GM12878 (cell line): ENCODE results near the gene DNAJB6. TPM values are rescaled to one million over a fixed set of nuclear protein-coding genes. Genes with fewer than 3 reads are reported as not detected.

Experiments
- ATAC-seq: fragments of 200-7000 bp; cut with Tn5 transposase; 3 replicates; pipeline ENCODE4 v1.9.1; 2020; ENCODE audit warnings: mild to moderate bottlenecking, moderate library complexity
- BruUV-seq: library from RNA; stranded (reverse); fragments of 400-500 nt; replicated peaks from 2 replicates; lab custom pipeline; 2021; lab: Mats Ljungman, UMichigan
- CTCF ChIA-PET: fragments of 300-600 bp; sonication (Branson Sonifier 250); formaldehyde crosslinking; extraction: SDS; loops from one replicate; lab custom pipeline; 2021; ENCODE audit warnings: inconsistent platforms; lab: Yijun Ruan, JAX
- POLR2A ChIA-PET: fragments of 350-600 bp; formaldehyde crosslinking; extraction: SDS; loops from one replicate; lab custom pipeline; 2021; ENCODE audit warnings: inconsistent platforms; lab: Charles Lee
- RAD21 ChIA-PET: fragments of 300-600 bp; sonication (Branson Sonifier 250); formaldehyde crosslinking; loops from one replicate; lab custom pipeline; 2023; ENCODE audit warnings: antibody characterized with exemption; ENCODE audit not compliant: unreplicated experiment; lab: Charles Lee
- SMC1A ChIA-PET: fragments of 300-600 bp; sonication (Branson Sonifier 250); formaldehyde crosslinking; loops from one replicate; lab custom pipeline; 2023; ENCODE audit not compliant: unreplicated experiment, uncharacterized antibody; lab: Charles Lee
- DNase-seq: peaks from one replicate; pipeline ENCODE4 v3.0.0-alpha.2; 2011; ENCODE audit warnings: low read depth, low spot score
- FAIRE-seq: peaks from 3 replicates; lab custom pipeline; 2011; peaks lifted over from hg19 to GRCh38; lab: Jason Lieb, UNC
- H2AFZ ChIP-seq: 2 replicates; pipeline ENCODE4 v1.6.0; 2011; ENCODE audit warnings: low read depth, low read length, control low read depth; ENCODE audit not compliant: control insufficient read depth
- H3K27ac ChIP-seq: 2 replicates; pipeline ENCODE4 v1.5.1; 2011; ENCODE audit warnings: control low read depth; ENCODE audit not compliant: control insufficient read depth, insufficient read depth
- H3K27me3 ChIP-seq, 2 experiments: replicated peaks in 1 of 2; 2 replicates each; pipeline versions ENCODE4 v1.6.0 to v1.6.1; 2011; ENCODE audit warnings: low read length in 1 of 2; ENCODE audit not compliant: control insufficient read depth in 2 of 2, insufficient read depth in 2 of 2
- H3K36me3 ChIP-seq, 2 experiments: 2 replicates each; pipeline ENCODE4 v1.5.1; 2011; ENCODE audit warnings: low read length in 1 of 2; ENCODE audit not compliant: control insufficient read depth in 2 of 2, insufficient read depth in 2 of 2
- H3K4me1 ChIP-seq: 2 replicates; pipeline ENCODE4 v1.6.1; 2011; ENCODE audit warnings: mild to moderate bottlenecking, low read length, moderate library complexity, mixed read lengths; ENCODE audit not compliant: control insufficient read depth, insufficient read depth
- H3K4me2 ChIP-seq: 2 replicates; pipeline ENCODE4 v1.6.0; 2011; ENCODE audit warnings: control low read depth; ENCODE audit not compliant: control insufficient read depth, insufficient read depth
- H3K4me3 ChIP-seq: fragments of 200-600 bp; sonication (generic); 2 replicates; pipeline ENCODE4 v1.5.1; 2016
- H3K79me2 ChIP-seq: 2 replicates; pipeline ENCODE4 v1.6.0; 2011; ENCODE audit warnings: low read length; ENCODE audit not compliant: control insufficient read depth, insufficient read depth
- H3K9ac ChIP-seq: 2 replicates; pipeline ENCODE4 v1.8.0; 2011; ENCODE audit warnings: low read length, control low read depth, mixed read lengths; ENCODE audit not compliant: control insufficient read depth, insufficient read depth
- H3K9me3 ChIP-seq: replicated peaks from 3 replicates; pipeline ENCODE4 v1.5.1; 2011; ENCODE audit warnings: mild to moderate bottlenecking, low read length; ENCODE audit not compliant: control insufficient read depth, insufficient read depth
- H4K20me1 ChIP-seq: 2 replicates; pipeline ENCODE4 v1.6.0; 2011; ENCODE audit not compliant: control insufficient read depth, insufficient read depth
- BMI1 ChIP-seq: fragments of 450-650 bp; IDR thresholded peaks from 2 replicates; pipeline ENCODE4 v1.6.1; 2016; ENCODE audit warnings: mild to moderate bottlenecking, moderate library complexity, borderline replicate concordance
- CREB1 ChIP-seq: IDR thresholded peaks from 2 replicates; pipeline ENCODE4 v1.6.1; 2012; ENCODE audit warnings: low read depth, mild to moderate bottlenecking, inconsistent platforms
- DPF2 ChIP-seq: fragments of 450-650 bp; IDR thresholded peaks from 2 replicates; pipeline ENCODE4 v1.6.1; 2017; ENCODE audit warnings: mild to moderate bottlenecking
- FOXM1 ChIP-seq: IDR thresholded peaks from 2 replicates; pipeline ENCODE4 v1.6.1; 2012; ENCODE audit warnings: low read depth, mild to moderate bottlenecking, inconsistent platforms, low read length, moderate library complexity
- GATAD2B ChIP-seq: fragments of 450-650 bp; conservative IDR thresholded peaks from 2 replicates; pipeline ENCODE4 v1.6.1; 2017; ENCODE audit warnings: low read depth, mild to moderate bottlenecking, moderate library complexity
- IKZF1 ChIP-seq: fragments of 450-650 bp; conservative IDR thresholded peaks from 2 replicates; pipeline ENCODE4 v1.6.1; 2017; ENCODE audit warnings: antibody characterized with exemption, mild to moderate bottlenecking
- IKZF2 ChIP-seq, 2 experiments: fragments of 450-650 bp; IDR thresholded peaks; 2 replicates each; pipeline ENCODE4 v1.6.1; 2017; ENCODE audit warnings: mild to moderate bottlenecking in 2 of 2, moderate library complexity in 2 of 2
- RAD51 ChIP-seq: fragments of 450-650 bp; IDR thresholded peaks from 2 replicates; pipeline ENCODE4 v1.6.1; 2016; ENCODE audit warnings: moderate library complexity, mild to moderate bottlenecking, inconsistent platforms
- ZNF217 ChIP-seq: fragments of 450-650 bp; IDR thresholded peaks from 2 replicates; pipeline ENCODE4 v1.6.1; 2017; ENCODE audit warnings: antibody characterized with exemption, mild to moderate bottlenecking
- WGBS: methylation state at CpG from one replicate; pipeline ENCODE4 v1.1.6; 2016; ENCODE audit warnings: low lambda C conversion rate; ENCODE audit not compliant: insufficient replicate concordance, insufficient coverage; ENCODE audit errors: missing lambda C conversion rate; 5-methylcytosine and 5-hydroxymethylcytosine counted together
- in situ Hi-C: fragments of 300-500 bp; cut with MboI; formaldehyde crosslinking; loops from 9 replicates; pipeline ENCODE4 v1.14.3; 2018; ENCODE audit warnings: mixed read lengths
- intact Hi-C: fragments of 100-400 bp; cut with micrococcal nuclease; formaldehyde crosslinking; loops from one replicate; pipeline ENCODE4 v1.14.2; 2022; ENCODE audit not compliant: unreplicated experiment
- polyA plus RNA-seq, 11 experiments: library from polyadenylated mRNA; depleted of rRNA in 4 of 11; unstranded in 6 of 11; stranded (reverse) in 5 of 11; fragments of >200 nt; fragmentation: Nextera tagmentation in 4 of 11; fragmentation: Illumina TruSeq in 1 of 11; extraction: Ambion mirVana in 4 of 11; extraction: Trizol in 1 of 11; gene quantifications; 1 replicate in 1 of 11; 2 replicates in 10 of 11; pipeline versions ENCODE4 v1.2.1 to v1.2.3, GENCODE V29; 2011 to 2016; ENCODE audit warnings: inconsistent platforms in 2 of 11, missing spikeins in 2 of 11, low read depth in 1 of 11
- total RNA-seq, 4 experiments: library from RNA; depleted of rRNA in 3 of 4; stranded (reverse); fragments of >200 nt in 3 of 4; fragmentation: Illumina TruSeq in 1 of 4; extraction: Trizol in 1 of 4; gene quantifications; 2 replicates each; pipeline versions ENCODE4 v1.2.1 to v1.2.3, GENCODE V29; 2013 to 2021
- TF ChIP-seq, protein P1 (sequence below): fragments of 450-650 bp; IDR thresholded peaks from 2 replicates; pipeline ENCODE4 v1.6.1; 2017; ENCODE audit warnings: mild to moderate bottlenecking, moderate library complexity
- TF ChIP-seq, protein P2 (sequence below): IDR thresholded peaks from 2 replicates; pipeline ENCODE4 v1.6.1; 2011; ENCODE audit warnings: borderline replicate concordance, low read depth, mild to moderate bottlenecking, moderate library complexity, low read length; ENCODE audit not compliant: insufficient read depth, poor library complexity, severe bottlenecking
- TF ChIP-seq, protein P3 (sequence below): IDR thresholded peaks from 2 replicates; pipeline ENCODE4 v1.6.1; 2012; ENCODE audit warnings: low read length, inconsistent platforms

The DNAJB6 gene
- total and polyA plus RNA-seq, 10 of the 15 experiments (the other 5 are each of a cell fraction or from before 2014, with no cell fraction given): 34.5 to 117 (median 53.1) TPM

DNA sequence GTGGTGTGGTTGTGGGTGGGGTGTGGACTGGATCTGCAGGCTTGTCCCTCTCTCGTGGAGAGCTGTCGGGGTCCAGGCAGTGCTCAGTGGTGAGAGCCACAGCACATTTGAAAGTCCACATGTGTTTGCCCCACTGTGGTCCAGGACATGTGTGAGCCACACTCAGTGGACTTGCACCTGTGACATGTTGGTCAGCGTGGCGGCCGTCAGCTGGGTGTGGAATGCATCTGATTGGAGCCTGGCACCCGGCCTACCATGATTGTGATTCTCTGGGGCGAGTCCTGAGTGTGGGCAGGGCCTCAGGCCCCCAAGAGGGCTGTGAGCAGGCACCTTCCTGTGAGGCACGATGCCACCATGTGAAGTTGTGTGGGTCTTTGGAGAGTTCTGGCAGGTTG lies 77.9 kb downstream of the DNAJB6 start:
- no peak for ATAC-seq
- H3K79me2 ChIP-seq: no peaks in the 10 kb centered on the region
- ChIA-PET POLR2A (no interaction called here), RAD21 (no interaction called here), CTCF (no interaction called here), SMC1A (no interaction called here)
- BruUV-seq: no TSS peak
- H3K9me3 ChIP-seq: no peaks in the 10 kb centered on the region
- no peak for DNase-seq
- no peak overlapping the region for H3K4me3 ChIP-seq
- intact Hi-C loops (no loop called here), in situ Hi-C loops (no loop called here)
- no peak overlapping the region for H3K9ac ChIP-seq
- H3K27me3 ChIP-seq: no peaks in the 10 kb centered on the region
- H3K27ac ChIP-seq: no peak overlapping the region
- H4K20me1 ChIP-seq: no peaks in the 10 kb centered on the region
- no peak for FAIRE-seq
- H3K4me2 ChIP-seq: no peak overlapping the region
- TF ChIP-seq CREB1 (no peak), IKZF2 (IDR thresholded peaks at IDR 0.05) (no peak), RAD51 (no peak), ZNF217 (no peak), GATAD2B (no peak), FOXM1 (no peak)
- peaks cover 4 to 8% of the 10 kb centered on the region in 2 experiments; a peak in 3 of 4 replicates for H3K36me3 ChIP-seq
- H2AFZ ChIP-seq: no peak overlapping the region
- no peaks in the 10 kb centered on the region for H3K4me1 ChIP-seq
- 88% methylated on average over 8 of the region's 8 CpGs for WGBS

DNA sequence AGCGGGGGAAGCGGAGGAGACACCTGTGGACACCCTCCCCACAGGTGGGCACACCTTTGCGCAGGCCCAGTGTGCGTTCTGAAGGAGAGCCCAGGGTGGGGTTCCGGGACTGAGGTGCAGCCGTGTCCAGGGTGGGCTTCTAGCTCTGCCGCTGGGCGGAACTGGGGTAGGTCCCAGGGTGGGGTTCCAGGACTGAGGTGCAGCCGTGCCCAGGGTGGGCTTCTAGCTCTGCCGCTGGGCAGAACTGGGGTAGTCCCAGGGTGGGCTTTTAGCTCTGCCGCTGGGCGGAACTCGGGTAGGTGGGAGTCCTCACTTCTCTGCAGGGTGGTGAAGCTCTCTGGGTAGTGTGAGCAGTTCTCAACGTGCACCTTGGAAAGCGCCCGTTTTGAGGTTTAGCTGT lies 78.7 kb downstream of the DNAJB6 start:
- H3K79me2 ChIP-seq: no peaks in the 10 kb centered on the region
- TF ChIP-seq, protein P1, sequence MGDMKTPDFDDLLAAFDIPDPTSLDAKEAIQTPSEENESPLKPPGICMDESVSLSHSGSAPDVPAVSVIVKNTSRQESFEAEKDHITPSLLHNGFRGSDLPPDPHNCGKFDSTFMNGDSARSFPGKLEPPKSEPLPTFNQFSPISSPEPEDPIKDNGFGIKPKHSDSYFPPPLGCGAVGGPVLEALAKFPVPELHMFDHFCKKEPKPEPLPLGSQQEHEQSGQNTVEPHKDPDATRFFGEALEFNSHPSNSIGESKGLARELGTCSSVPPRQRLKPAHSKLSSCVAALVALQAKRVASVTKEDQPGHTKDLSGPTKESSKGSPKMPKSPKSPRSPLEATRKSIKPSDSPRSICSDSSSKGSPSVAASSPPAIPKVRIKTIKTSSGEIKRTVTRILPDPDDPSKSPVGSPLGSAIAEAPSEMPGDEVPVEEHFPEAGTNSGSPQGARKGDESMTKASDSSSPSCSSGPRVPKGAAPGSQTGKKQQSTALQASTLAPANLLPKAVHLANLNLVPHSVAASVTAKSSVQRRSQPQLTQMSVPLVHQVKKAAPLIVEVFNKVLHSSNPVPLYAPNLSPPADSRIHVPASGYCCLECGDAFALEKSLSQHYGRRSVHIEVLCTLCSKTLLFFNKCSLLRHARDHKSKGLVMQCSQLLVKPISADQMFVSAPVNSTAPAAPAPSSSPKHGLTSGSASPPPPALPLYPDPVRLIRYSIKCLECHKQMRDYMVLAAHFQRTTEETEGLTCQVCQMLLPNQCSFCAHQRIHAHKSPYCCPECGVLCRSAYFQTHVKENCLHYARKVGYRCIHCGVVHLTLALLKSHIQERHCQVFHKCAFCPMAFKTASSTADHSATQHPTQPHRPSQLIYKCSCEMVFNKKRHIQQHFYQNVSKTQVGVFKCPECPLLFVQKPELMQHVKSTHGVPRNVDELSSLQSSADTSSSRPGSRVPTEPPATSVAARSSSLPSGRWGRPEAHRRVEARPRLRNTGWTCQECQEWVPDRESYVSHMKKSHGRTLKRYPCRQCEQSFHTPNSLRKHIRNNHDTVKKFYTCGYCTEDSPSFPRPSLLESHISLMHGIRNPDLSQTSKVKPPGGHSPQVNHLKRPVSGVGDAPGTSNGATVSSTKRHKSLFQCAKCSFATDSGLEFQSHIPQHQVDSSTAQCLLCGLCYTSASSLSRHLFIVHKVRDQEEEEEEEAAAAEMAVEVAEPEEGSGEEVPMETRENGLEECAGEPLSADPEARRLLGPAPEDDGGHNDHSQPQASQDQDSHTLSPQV: no peak
- TF ChIP-seq DPF2 (no peak), BMI1 (no peak), CREB1 (no peak), IKZF1 (no peak)
- TF ChIP-seq, protein P2, sequence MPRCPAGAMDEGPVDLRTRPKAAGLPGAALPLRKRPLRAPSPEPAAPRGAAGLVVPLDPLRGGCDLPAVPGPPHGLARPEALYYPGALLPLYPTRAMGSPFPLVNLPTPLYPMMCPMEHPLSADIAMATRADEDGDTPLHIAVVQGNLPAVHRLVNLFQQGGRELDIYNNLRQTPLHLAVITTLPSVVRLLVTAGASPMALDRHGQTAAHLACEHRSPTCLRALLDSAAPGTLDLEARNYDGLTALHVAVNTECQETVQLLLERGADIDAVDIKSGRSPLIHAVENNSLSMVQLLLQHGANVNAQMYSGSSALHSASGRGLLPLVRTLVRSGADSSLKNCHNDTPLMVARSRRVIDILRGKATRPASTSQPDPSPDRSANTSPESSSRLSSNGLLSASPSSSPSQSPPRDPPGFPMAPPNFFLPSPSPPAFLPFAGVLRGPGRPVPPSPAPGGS: no peak
- TF ChIP-seq, protein P3, sequence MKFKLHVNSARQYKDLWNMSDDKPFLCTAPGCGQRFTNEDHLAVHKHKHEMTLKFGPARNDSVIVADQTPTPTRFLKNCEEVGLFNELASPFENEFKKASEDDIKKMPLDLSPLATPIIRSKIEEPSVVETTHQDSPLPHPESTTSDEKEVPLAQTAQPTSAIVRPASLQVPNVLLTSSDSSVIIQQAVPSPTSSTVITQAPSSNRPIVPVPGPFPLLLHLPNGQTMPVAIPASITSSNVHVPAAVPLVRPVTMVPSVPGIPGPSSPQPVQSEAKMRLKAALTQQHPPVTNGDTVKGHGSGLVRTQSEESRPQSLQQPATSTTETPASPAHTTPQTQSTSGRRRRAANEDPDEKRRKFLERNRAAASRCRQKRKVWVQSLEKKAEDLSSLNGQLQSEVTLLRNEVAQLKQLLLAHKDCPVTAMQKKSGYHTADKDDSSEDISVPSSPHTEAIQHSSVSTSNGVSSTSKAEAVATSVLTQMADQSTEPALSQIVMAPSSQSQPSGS: no peak
- H3K9ac ChIP-seq: no peak overlapping the region
- no peak for DNase-seq
- WGBS: 98% methylated on average over 15 of the region's 16 CpGs
- H3K27me3 ChIP-seq: no peaks in the 10 kb centered on the region
- in situ Hi-C loops (no loop called here), intact Hi-C loops (no loop called here)
- no peaks in the 10 kb centered on the region for H3K9me3 ChIP-seq
- H3K27ac ChIP-seq: no peak overlapping the region
- no peak overlapping the region for H3K4me2 ChIP-seq
- no peak for FAIRE-seq
- no peak overlapping the region for H3K4me3 ChIP-seq
- ChIA-PET RAD21 (no interaction called here), POLR2A (no interaction called here), SMC1A (no interaction called here), CTCF (no interaction called here)
- no peaks in the 10 kb centered on the region for H3K4me1 ChIP-seq
- no peak overlapping the region for H2AFZ ChIP-seq
- H3K36me3 ChIP-seq: peaks cover 4 to 8% of the 10 kb centered on the region in 2 experiments; a peak in 3 of 4 replicates
- no peaks in the 10 kb centered on the region for H4K20me1 ChIP-seq
- ATAC-seq: no peak
- BruUV-seq: no TSS peak
